ENCODE data around the gene NUP210L.

Gene NUP210L

DNA sequence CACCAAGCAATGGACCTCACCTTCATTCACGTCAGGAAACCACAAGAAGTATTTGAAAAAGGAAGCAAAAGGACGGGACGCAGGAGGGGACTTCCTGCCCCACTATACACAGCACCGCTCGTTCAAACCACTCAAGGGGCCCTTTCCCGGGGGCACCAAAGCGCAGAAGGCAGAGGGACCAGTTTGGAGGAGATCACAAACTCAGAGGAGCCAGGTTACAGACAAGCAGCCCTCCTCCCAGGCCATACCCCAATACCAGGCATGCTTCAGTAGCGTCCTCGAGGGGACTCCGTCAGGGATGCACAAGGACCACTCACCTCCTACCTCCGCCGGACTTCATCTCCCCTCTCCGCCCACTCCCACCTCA, 197.1 kb downstream of the NUP210L start:
- in situ Hi-C loops (cut with MboI; ENCODE audit: low sequenced_read_pairs, unreplicated experiment): no loop called here
- TF ChIP-seq, protein P1, sequence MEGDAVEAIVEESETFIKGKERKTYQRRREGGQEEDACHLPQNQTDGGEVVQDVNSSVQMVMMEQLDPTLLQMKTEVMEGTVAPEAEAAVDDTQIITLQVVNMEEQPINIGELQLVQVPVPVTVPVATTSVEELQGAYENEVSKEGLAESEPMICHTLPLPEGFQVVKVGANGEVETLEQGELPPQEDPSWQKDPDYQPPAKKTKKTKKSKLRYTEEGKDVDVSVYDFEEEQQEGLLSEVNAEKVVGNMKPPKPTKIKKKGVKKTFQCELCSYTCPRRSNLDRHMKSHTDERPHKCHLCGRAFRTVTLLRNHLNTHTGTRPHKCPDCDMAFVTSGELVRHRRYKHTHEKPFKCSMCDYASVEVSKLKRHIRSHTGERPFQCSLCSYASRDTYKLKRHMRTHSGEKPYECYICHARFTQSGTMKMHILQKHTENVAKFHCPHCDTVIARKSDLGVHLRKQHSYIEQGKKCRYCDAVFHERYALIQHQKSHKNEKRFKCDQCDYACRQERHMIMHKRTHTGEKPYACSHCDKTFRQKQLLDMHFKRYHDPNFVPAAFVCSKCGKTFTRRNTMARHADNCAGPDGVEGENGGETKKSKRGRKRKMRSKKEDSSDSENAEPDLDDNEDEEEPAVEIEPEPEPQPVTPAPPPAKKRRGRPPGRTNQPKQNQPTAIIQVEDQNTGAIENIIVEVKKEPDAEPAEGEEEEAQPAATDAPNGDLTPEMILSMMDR (IDR thresholded peaks at IDR 0.05; ENCODE audit: borderline replicate concordance, control extremely low read depth, extremely low read depth, insufficient read depth, missing control alignments): no peak
- peak; percentile 63 for DNase-seq (ENCODE audit: low spot score)

DNA sequence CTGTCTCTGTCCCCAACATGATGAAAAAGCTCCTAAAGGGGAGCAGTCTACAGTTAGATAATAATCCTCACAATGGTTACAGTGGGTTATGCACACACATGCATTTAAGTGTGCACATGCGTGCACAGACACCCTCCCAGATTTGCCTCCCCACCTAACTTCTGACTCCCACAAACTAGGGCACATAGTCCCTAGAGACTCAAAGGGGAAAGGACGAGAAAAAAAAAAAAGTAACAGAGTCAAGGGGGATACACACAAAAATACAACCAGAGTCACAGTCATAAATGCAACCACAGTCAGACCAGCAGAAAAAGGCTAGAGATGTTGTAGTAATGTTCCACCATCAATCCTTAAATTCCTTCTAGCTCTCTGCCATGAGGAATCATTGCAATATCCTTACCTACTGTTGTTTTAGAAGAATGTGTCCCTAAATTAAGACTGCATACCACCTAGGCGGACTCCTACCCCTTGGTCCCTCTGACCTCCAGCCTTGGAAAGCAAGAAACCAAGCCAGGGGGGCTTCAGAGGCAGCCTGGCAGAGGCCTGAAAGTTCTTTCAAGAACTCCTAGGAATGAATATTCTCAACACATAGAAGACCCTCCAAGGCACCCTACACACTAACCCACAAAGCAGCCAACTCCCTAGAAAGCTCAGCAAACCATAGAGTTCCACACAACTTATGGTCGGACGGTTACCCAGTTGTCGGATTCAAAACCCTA, 197.7 kb downstream of the NUP210L start:
- in situ Hi-C loops (cut with MboI; ENCODE audit: low sequenced_read_pairs, unreplicated experiment): no loop called here
- no peak for DNase-seq (ENCODE audit: low spot score)
- TF ChIP-seq, protein P1 (IDR thresholded peaks at IDR 0.05; ENCODE audit: borderline replicate concordance, control extremely low read depth, extremely low read depth, insufficient read depth, missing control alignments): no peak

DNA sequence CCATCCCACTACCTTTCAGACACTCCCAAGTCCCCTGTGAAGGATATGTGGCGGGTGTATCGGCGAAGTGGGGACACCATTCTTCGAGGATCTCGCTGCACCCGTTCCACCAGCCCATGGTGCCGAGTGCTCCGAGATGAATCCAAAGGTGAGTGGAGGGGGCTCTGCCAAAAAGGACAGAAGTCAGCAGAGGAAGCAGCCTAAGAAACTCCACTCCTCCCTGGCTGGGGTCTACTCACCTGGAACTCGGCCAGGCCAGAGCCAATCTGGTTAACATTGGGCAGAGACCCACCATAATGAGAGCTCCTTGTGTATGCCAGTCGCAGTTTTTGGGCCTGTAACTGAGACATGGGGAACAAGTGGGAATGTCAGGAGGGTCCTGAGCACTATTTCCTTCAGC, 200.0 kb downstream of the NUP210L start:
- DNase-seq (ENCODE audit: low spot score): no peak
- TF ChIP-seq, protein P1 (IDR thresholded peaks at IDR 0.05; ENCODE audit: borderline replicate concordance, control extremely low read depth, extremely low read depth, insufficient read depth, missing control alignments): no peak
- in situ Hi-C loops (cut with MboI; ENCODE audit: low sequenced_read_pairs, unreplicated experiment): no loop called here

DNA sequence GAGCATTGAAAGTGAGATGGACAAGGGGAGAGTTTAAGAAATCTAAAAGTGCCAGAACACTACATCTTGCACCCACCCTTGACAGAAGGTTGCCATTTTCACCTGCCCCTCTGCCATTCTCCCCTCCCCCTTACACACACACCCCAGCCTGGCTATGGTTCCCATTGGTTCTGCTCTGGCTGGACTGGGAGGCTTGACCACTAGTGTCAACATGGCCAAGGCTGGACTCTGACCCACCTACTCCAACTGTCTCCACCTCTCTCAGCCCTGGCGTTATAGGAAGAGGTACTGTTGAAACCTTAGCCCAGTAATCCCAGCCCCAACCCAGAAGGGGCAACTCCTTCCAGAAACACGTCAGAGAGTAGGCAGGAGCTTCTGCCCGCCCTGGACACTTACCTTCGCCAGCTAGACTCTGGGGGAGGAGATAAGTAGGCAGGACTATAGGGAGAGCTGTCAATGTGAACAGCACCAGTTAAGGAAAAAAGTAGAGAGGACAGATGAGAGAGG, 201.0 kb downstream of the NUP210L start:
- in situ Hi-C loops (cut with MboI; ENCODE audit: low sequenced_read_pairs, unreplicated experiment): no loop called here
- TF ChIP-seq, protein P1 (IDR thresholded peaks at IDR 0.05; ENCODE audit: borderline replicate concordance, control extremely low read depth, extremely low read depth, insufficient read depth, missing control alignments): no peak

DNA sequence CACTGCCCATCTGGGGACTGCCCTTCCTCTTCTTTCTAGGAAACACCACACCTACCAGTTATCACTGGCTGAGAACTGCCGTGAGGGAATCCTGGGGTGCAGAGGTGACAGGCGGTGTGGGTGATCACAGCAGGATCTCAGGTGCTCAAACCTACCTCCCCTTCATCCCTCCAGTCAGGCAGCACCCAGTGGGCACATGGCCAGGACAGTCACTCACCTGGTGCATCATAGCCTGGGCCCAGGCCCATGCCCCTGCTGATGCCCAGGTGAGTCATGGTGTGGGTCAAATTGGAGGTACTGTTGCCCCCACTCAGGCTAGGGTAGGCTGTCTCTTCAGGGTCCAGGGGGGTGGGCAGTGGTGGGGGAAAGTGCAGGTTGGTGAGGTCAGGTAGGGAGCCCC, 203.1 kb downstream of the NUP210L start:
- TF ChIP-seq, protein P1 (IDR thresholded peaks at IDR 0.05; ENCODE audit: borderline replicate concordance, control extremely low read depth, extremely low read depth, insufficient read depth, missing control alignments): no peak
- DNase-seq (ENCODE audit: low spot score): no peak
- in situ Hi-C loops (cut with MboI; ENCODE audit: low sequenced_read_pairs, unreplicated experiment): no loop called here

More for the DNA sequence above, 201.0 kb downstream of the NUP210L start:
- no peak for DNase-seq (ENCODE audit: low spot score)

DNA sequence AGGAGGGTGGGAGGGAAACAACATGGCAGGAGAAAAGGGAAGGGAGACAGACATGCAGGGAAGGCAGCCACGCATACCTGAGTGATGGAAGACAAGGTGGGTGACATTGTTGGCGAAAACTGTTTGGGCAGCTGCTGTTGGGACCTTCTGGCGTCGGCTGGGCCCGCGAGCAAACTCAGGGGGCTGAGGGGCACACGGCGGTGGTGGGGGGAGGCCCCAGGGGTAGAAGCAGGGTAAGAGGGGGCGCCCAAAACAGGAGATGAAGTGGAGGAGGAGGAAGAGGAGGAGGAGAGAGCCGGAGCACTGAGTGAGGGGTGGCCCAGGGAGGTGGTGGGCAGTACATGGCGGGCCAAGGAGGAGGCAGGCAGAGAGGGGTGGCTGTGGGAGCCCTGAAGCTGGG, 203.7 kb downstream of the NUP210L start:
- in situ Hi-C loops (cut with MboI; ENCODE audit: low sequenced_read_pairs, unreplicated experiment): no loop called here
- no peak for DNase-seq (ENCODE audit: low spot score)
- TF ChIP-seq, protein P1 (IDR thresholded peaks at IDR 0.05; ENCODE audit: borderline replicate concordance, control extremely low read depth, extremely low read depth, insufficient read depth, missing control alignments): no peak
